ENCODE data around the gene KCTD12.

Gene KCTD12

GRCh38 chr13:76853921-76854608 is 32.1 kb downstream of the KCTD12 start:
- no peak for TF ChIP-seq CTCF (conservative IDR thresholded peaks at IDR 0.05)
- no peak overlapping the region for H3K27ac ChIP-seq

- H3K27ac ChIP-seq, result no peak overlapping the region
- no peak for TF ChIP-seq CTCF (conservative IDR thresholded peaks at IDR 0.05)
Measured at GRCh38 chr13:76853481-76853880, 32.7 kb downstream of the KCTD12 start.

GRCh38 chr13:76852986-76853385 is 33.2 kb downstream of the KCTD12 start:
- no peak overlapping the region for H3K27ac ChIP-seq

GRCh38 chr13:76851961-76852360 is 34.2 kb downstream of the KCTD12 start:
- no peak for TF ChIP-seq CTCF (conservative IDR thresholded peaks at IDR 0.05)
- no peak overlapping the region for H3K27ac ChIP-seq

More at GRCh38 chr13:76852986-76853385, 33.2 kb downstream of the KCTD12 start:
- TF ChIP-seq CTCF (conservative IDR thresholded peaks at IDR 0.05), result no peak

GRCh38 chr13:76849493-76849892 is 36.7 kb downstream of the KCTD12 start:
- no peak for TF ChIP-seq CTCF (conservative IDR thresholded peaks at IDR 0.05)
- no peak overlapping the region for H3K27ac ChIP-seq

- TF ChIP-seq CTCF (conservative IDR thresholded peaks at IDR 0.05), result no peak
- H3K27ac ChIP-seq, result no peak overlapping the region
Measured at GRCh38 chr13:76848596-76848995, 37.6 kb downstream of the KCTD12 start.

- H3K27ac ChIP-seq, result no peak overlapping the region
- TF ChIP-seq CTCF (conservative IDR thresholded peaks at IDR 0.05), result no peak
Measured at GRCh38 chr13:76846363-76846762, 39.8 kb downstream of the KCTD12 start.
